Transverse colon (tissue), 4 donors: ENCODE results near the gene HOXC5. TPM values are rescaled to one million over a fixed set of nuclear protein-coding genes. Genes with fewer than 3 reads are reported as not detected.

Experiments
- DNase-seq: peaks from one replicate; pipeline ENCODE4 v3.0.0-alpha.2; 2019
- H3K27ac ChIP-seq, 4 donors: fragments of 200-600 bp; sonication (generic); 2 replicates each; pipeline ENCODE4 v1.5.1; 2016 to 2018; ENCODE audit warnings: inconsistent platforms in 4 of 4
- H3K27me3 ChIP-seq: fragments of 200-600 bp; sonication (generic); 2 replicates; pipeline ENCODE4 v1.5.1; 2017; ENCODE audit warnings: inconsistent platforms
- H3K36me3 ChIP-seq, 4 donors: fragments of 200-600 bp; sonication (generic); 2 replicates each; pipeline ENCODE4 v1.5.1; 2017 to 2019; ENCODE audit warnings: inconsistent platforms in 4 of 4
- H3K4me1 ChIP-seq, 4 donors: fragments of 200-600 bp; sonication (generic); 2 replicates each; pipeline ENCODE4 v1.5.1; 2017 to 2020; ENCODE audit warnings: inconsistent platforms in 4 of 4
- H3K4me3 ChIP-seq, 4 donors: fragments of 200-600 bp; sonication (generic); 1 replicate in 1 of 4; 2 replicates in 3 of 4; pipeline versions ENCODE4 v1.5.1 to v1.6.1; 2017 to 2019; ENCODE audit warnings: inconsistent platforms in 4 of 4
- H3K9me3 ChIP-seq, 2 donors: fragments of 200-600 bp; sonication (generic); 2 replicates each; pipeline ENCODE4 v1.5.1; 2017 to 2019; ENCODE audit warnings: inconsistent platforms in 2 of 2
- EP300 ChIP-seq: sonication (generic); formaldehyde crosslinking; IDR thresholded peaks from one replicate; pipeline ENCODE4 v1.6.1; 2017; ENCODE audit warnings: antibody characterized with exemption, low read depth
- POLR2A ChIP-seq: fragments of 450-650 bp; IDR thresholded peaks from one replicate; pipeline ENCODE4 v1.6.1; 2016; ENCODE audit warnings: antibody characterized with exemption, mild to moderate bottlenecking, moderate library complexity
- POLR2AphosphoS5 ChIP-seq, 3 donors: sonication (generic); formaldehyde crosslinking; IDR thresholded peaks; one replicate each; pipeline ENCODE4 v1.6.1; 2016; ENCODE audit warnings: antibody characterized with exemption in 3 of 3
- WGBS, 2 donors: methylation state at CpG; one replicate each; pipeline ENCODE4 v1.1.5; 2018; ENCODE audit warnings: low coverage in 1 of 2; 5-methylcytosine and 5-hydroxymethylcytosine counted together
- in situ Hi-C, 4 donors: fragments of 200-750 bp; cut with MboI; loops; one replicate each; pipeline versions ENCODE4 v1.15.0 to v1.15.1; 2017; ENCODE audit warnings: low sequenced_read_pairs in 3 of 4, low pct_ligation_motif_present in 1 of 4, low pct_unique_long_range_greater_than_20kb in 1 of 4
- intact Hi-C: fragments of 100-400 bp; cut with DNase I; formaldehyde crosslinking; loops from one replicate; pipeline ENCODE4 v1.15.1; 2023; ENCODE audit warnings: low total_unique reads
- total RNA-seq, 4 donors: library from RNA; depleted of rRNA; stranded (reverse); fragments of >200 nt; gene quantifications; one replicate each; pipeline ENCODE4 v1.1.0, GENCODE V29; 2016
- TF ChIP-seq, protein P1 (sequence below), 5 experiments: fragments of 200-600 bp in 3 of 5; fragments of 450-650 bp in 2 of 5; sonication (generic) in 3 of 5; IDR thresholded peaks; 1 replicate in 2 of 5; 2 replicates in 3 of 5; pipeline ENCODE4 v1.5.1; 2016 to 2017; ENCODE audit warnings: antibody characterized with exemption in 5 of 5, inconsistent platforms in 3 of 5, mild to moderate bottlenecking in 2 of 5, moderate library complexity in 1 of 5

The HOXC5 gene
- total RNA-seq, result under 1 TPM in 2 of 4 donors, not detected in 2; 0.27 to 0.60 TPM

DNA sequence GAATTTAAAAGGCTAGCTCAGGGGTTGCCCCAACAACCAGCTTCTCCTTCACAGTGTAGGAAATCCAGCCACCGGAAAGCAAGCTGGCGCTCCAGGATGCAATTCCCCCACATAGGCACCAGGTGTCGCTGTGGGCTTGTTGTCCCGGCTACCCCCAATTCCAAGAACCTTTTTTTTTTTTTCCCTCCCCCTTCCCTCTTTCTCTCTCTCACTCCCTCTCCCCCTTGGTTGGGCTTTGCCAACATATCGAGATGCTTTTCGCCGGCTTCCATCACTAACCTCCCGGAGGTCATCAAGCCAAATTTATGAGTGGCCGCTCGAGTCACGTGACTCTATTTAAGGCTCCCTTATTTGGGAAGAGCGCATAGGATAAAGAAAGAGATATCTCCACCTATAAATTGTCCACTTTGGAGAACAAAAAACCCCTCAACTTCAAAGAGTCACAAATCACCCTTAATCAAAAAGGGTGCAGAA, at the start of gene HOXC5:
HOXC5 (plus strand) TSS at position 424 of the 474 bp plus-strand sequence. CDS start 73 bp downstream, outside the sequence.
- in situ Hi-C loops (no loop called here), intact Hi-C loops (loop anchor here (5.0 kb wide), 2 partner anchors 160 to 1140 kb away; no protein-coding TSS in a partner anchor)
- Histone ChIP-seq H3K27ac (peak within 1 kb of the TSS in 3 of 4 donors; percentile 2 to 57 (median 14)), H3K9me3 (peaks cover 0 to 2% of the 10 kb centered on the region in 2 donors), H3K4me1 (peaks cover 7 to 29% (median 22%) of the 10 kb centered on the region in 4 donors), H3K27me3 (peaks cover 100% of the 10 kb centered on the region), H3K4me3 (peak within 1 kb of the TSS; percentile 3 to 37 (median 14)), H3K36me3 (no peaks in the 10 kb centered on the region)
- DNase-seq, result peak; percentile 65
- WGBS, 2 donors, result 9 to 15% methylated on average over 12 of the region's 12 CpGs
- no peak for TF ChIP-seq EP300
- TF ChIP-seq, protein P1, sequence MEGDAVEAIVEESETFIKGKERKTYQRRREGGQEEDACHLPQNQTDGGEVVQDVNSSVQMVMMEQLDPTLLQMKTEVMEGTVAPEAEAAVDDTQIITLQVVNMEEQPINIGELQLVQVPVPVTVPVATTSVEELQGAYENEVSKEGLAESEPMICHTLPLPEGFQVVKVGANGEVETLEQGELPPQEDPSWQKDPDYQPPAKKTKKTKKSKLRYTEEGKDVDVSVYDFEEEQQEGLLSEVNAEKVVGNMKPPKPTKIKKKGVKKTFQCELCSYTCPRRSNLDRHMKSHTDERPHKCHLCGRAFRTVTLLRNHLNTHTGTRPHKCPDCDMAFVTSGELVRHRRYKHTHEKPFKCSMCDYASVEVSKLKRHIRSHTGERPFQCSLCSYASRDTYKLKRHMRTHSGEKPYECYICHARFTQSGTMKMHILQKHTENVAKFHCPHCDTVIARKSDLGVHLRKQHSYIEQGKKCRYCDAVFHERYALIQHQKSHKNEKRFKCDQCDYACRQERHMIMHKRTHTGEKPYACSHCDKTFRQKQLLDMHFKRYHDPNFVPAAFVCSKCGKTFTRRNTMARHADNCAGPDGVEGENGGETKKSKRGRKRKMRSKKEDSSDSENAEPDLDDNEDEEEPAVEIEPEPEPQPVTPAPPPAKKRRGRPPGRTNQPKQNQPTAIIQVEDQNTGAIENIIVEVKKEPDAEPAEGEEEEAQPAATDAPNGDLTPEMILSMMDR (IDR thresholded peaks at IDR 0.05), result peak; percentile 89 to 95 (median 91)
- no peak for TF ChIP-seq POLR2A
- no peak for TF ChIP-seq POLR2AphosphoS5 (IDR thresholded peaks at IDR 0.05)

DNA sequence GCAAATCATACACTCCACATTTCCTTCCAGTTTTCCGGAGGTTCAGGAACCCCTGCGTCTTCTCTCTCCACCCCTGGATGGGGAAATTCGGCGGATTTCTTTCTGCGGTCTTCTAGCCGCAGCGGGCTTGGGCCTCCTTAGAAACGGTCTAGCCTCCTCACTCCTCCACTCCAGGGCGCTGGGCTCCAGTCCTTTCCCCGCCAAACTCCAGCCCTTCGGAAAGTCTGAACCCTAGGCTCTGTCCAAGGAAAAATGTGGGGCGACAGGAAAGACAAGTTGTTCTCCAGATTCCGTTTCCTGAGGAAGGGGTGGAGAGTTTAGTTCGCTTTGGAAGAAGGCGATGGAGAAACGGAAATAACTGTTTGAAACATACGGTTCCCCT, 49.3 kb upstream of the HOXC5 start:
- no peak overlapping the region for H3K4me3 ChIP-seq
- H3K27ac ChIP-seq, result no peak overlapping the region
- intact Hi-C loops (no loop called here), in situ Hi-C loops (loop anchor here in 1 of 4 donors (25.0 kb wide), 1 partner anchor 196 kb away; no protein-coding TSS in a partner anchor)
- DNase-seq, result no peak
- no peaks in the 10 kb centered on the region for H3K36me3 ChIP-seq
- WGBS, 2 donors, result 40% methylated on average over 17 of the region's 17 CpGs; no CpG with 5 or more reads in 1 of the 2 donors
- H3K4me1 ChIP-seq, result peaks cover 6 to 21% (median 12%) of the 10 kb centered on the region in 4 donors
- peaks cover 100% of the 10 kb centered on the region for H3K27me3 ChIP-seq
- no peaks in the 10 kb centered on the region for H3K9me3 ChIP-seq
- TF ChIP-seq, protein P1 (IDR thresholded peaks at IDR 0.05), result no peak
- no peak for TF ChIP-seq POLR2A
- TF ChIP-seq EP300, result no peak
- no peak for TF ChIP-seq POLR2AphosphoS5 (IDR thresholded peaks at IDR 0.05)

DNA sequence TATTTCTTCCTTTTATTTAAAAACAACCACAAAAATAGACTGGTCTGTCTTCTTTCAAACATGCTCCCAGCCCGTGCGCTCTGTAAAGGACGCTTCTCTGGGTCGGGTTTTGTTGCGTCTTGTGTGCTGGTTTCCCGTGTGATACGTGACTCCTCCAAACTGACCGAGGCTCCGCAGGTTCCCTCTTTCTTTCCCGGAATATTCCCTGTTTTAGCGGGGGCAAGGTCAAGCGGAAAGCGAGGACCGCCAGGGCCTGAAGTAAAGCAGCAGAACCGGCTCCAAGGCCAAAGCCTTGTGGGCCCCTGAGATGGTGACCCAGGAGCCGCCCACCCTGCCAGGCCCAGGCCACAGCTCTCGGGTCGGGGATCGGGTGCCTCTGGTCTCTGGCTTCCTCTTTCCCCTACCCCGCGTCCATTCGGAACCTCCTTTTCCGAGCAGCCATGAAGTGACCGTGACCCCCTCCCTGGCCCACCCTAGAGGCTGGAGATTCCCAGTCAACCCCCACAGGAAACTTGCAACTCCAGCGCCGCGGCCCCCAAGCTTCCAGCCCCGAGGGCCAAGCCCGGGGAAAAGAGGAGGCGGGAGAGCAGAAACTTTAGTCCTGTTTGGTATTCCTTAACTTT, 48.8 kb upstream of the HOXC5 start:
- H3K4me3 ChIP-seq, result no peak overlapping the region
- no peak for DNase-seq
- TF ChIP-seq POLR2A (no peak), POLR2AphosphoS5 (IDR thresholded peaks at IDR 0.05) (no peak), EP300 (no peak)
- TF ChIP-seq, protein P1 (IDR thresholded peaks at IDR 0.05), result no peak
- peaks cover 6 to 17% (median 12%) of the 10 kb centered on the region in 4 donors for H3K4me1 ChIP-seq
- no peaks in the 10 kb centered on the region for H3K9me3 ChIP-seq
- no peak overlapping the region for H3K27ac ChIP-seq
- no peaks in the 10 kb centered on the region for H3K36me3 ChIP-seq
- in situ Hi-C loops (loop anchor here in 1 of 4 donors (25.0 kb wide), 1 partner anchor 197 kb away; no protein-coding TSS in a partner anchor), intact Hi-C loops (no loop called here)
- peaks cover 100% of the 10 kb centered on the region for H3K27me3 ChIP-seq
- 27 to 30% methylated on average over 11 to 30 of the region's 30 CpGs for WGBS, 2 donors

DNA sequence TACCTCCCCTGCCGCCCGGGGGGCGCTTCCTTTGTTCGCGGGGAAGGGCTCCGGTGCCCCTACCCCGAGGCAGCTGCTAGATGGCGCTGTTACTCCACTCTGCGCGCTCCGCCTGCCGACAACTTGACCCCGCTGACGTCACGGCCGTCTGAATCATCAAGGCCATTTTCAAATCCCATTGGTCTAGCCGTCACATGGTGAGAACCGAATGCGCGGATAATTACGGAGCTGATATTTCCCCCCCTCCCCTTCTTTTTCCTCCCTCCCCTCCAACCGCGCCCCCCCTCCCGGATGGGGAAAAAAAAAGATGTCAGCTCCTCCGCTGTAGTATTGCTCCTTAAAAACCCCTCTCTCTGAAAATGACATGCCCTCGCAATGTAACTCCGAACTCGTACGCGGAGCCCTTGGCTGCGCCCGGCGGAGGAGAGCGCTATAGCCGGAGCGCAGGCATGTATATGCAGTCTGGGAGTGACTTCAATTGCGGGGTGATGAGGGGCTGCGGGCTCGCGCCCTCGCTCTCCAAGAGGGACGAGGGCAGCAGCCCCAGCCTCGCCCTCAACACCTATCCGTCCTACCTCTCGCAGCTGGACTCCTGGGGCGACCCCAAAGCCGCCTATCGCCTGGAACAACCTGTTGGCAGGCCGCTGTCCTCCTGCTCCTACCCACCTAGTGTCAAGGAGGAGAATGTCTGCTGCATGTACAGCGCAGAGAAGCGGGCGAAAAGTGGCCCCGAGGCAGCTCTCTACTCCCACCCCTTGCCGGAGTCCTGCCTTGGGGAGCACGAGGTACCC, 47.8 kb upstream of the HOXC5 start, which contains the start of gene HOXC10:
HOXC10 (plus strand) TSS at position 246 of the 791 bp plus-strand sequence; CDS start at position 360, 114 bp downstream.
- peak within 1 kb of the TSS in 1 of 4 donors; percentile 7 for H3K4me3 ChIP-seq
- in situ Hi-C loops, result loop anchor here in 1 of 4 donors (25.0 kb wide), 1 partner anchor 198 kb away; no protein-coding TSS in a partner anchor

More for the DNA sequence above, 47.8 kb upstream of the HOXC5 start, which contains the start of gene HOXC10:
- intact Hi-C loops, result no loop called here
- 25% methylated on average over 55 of the region's 55 CpGs; no CpG with 5 or more reads in 1 of the 2 donors for WGBS, 2 donors
- TF ChIP-seq, protein P1 (IDR thresholded peaks at IDR 0.05), result peak in 4 of 5 experiments; percentile 18 to 43 (median 38)
- TF ChIP-seq POLR2A, result no peak
- Histone ChIP-seq H3K4me1 (peaks cover 7 to 17% (median 12%) of the 10 kb centered on the region in 4 donors), H3K27ac (no peak within 1 kb of the TSS), H3K27me3 (peaks cover 100% of the 10 kb centered on the region), H3K9me3 (no peaks in the 10 kb centered on the region), H3K36me3 (no peaks in the 10 kb centered on the region)
- peak; percentile 70 for DNase-seq
